ENCODE measurements around the gene MPI.
"Not testable (repeated sequence)": the region's sequence is repeated elsewhere in the genome, so short reads cannot be mapped to it uniquely, and the experiment has no call there.

MPI gene

DNA sequence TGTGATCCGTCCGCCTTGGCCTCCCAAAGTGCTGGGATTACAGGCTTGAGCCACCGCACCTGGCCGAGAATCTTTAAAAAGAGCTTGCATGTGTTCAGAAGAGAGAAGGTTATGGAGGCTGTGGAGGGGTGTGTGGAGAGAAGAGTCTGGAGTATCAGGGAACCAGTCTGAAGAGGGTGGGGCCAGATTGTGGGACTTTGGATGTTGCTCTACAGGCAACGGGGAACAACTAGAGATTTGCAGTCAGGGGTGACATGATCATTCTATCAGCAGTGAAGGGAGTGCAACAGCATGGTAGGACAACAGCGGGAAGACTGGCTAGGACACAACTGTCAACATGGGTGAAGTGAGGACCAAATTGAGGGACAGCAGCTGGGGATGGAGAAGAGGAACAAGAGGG is 25.5 kb upstream of the MPI start:
- DNase-seq: no peak

- no peak for DNase-seq
These were observed 24.5 kb upstream of the MPI start for GRCh38 chr15:74865316-74865715.

DNA sequence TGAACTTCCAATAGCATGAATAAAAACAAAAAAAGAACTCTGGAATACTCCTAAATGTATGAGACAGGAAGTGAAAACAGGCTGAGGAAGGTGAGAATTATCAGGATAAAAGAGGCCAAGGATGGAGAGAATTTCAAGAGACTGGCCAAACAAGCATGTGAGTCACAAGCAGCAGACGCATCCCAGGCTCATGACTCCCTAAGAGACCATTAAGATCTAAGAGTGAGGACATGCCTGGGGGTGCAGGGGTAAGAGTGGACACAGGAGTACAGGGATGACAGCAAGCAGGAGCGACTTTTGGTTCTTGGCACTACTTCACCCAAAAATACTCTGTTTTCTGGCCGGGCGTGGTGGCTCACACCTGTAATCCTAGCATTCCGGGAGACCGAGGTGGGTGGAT is 23.8 kb upstream of the MPI start:
- no peak for DNase-seq

GRCh38 chr15:74867466-74868038 is 22.3 kb upstream of the MPI start:
- no peak for DNase-seq

- DNase-seq: no peak
These were observed 21.8 kb upstream of the MPI start for GRCh38 chr15:74868059-74868458.

DNA sequence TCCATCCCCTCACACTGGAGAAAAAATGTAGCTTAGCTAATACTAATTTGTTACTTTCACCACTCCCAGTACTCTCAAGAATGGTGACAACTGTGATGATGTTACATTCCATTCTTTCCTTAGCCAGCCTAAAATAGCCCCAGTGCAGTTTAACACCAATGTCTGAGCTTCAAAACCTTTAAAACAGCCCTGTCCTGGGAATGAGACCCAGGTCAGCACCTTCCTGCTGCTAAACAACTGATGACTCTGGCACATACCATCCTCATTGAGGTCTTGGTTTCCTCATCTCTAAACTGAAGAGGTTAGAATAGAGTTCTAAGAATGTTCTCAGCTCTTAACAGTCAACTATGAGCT is 20.5 kb upstream of the MPI start:
- no peak for DNase-seq

DNA sequence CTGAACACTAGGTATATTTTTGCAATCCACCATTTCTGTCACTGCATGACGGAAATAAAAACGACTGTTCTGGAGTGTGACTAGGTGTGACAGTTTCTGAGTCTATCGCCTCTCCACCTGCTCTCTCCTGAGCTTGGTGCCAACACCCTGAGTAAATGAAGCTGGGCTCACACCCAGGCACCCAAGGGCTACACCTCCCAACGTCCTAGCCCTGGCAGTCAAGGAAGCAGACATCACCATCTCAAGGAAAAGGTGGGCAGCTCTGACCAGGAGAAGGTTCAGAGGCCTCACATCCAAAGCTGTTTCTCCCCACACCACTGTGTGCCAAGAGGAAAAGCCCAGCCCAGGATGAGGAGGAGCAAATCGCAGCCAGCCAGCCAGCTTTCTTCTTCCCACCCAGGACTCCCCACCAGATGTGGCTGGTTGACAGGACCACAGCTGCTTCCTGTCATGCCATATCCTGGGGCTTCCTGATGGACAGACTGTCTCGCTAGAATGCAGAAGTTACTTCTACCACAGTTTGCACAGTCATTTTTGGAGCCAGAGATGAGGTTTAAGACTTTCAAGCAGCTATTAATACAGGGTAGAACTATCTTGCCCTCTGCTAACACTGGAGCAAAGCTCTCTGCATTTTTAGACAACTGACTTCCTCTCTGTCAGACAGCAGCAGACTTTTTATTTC is 20.0 kb upstream of the MPI start:
- no peak for DNase-seq

GRCh38 chr15:74870436-74871215 is 19.2 kb upstream of the MPI start:
- no peak for DNase-seq

DNA sequence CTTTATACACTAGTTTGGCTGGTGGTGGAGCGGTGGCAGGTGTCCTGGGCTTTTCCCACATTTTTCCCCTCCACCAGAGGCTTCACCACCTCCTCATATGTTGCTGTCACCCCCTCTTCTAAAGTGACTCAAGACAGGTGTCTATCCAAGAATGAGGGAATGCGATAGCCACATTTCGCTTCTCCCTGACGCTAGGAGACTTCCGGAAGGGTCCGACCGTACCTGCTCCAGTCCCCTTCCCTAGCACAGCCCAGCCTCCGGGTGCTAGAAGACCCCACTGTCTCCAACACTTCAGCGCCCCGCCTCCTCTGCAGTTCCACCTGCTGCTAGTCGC is 17.2 kb upstream of the MPI start:
- DNase-seq: no peak

GRCh38 chr15:74873036-74873755 is 16.6 kb upstream of the MPI start, which contains the start of gene SCAMP2:
TSS of gene SCAMP2 (minus strand) at chr15:74873365. CDS start at chr15:74873255, 110 bp downstream.
- peak; percentile 79 to 84 for DNase-seq

GRCh38 chr15:74873756-74874424 is 16.0 kb upstream of the MPI start:
- DNase-seq: no peak

DNA sequence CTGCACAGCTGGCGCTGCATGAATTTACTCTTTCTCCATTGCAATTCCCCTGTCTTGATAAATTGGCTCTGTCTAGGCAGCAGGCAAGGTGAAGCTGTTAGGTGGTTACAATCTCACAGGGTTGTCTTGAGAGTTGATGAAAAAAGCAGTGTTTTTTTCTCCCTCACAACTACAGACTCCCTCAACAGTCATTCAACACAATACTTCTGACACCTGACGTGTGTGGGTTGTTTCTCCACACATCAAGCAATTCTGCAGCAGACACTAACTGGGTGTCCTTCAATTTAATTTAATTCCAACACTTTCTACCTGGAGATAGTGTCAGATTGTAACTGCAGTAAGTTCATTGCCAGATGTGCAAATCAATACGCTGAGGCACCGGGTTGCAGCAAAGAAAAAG is 11.6 kb upstream of the MPI start:
- no peak for DNase-seq

DNA sequence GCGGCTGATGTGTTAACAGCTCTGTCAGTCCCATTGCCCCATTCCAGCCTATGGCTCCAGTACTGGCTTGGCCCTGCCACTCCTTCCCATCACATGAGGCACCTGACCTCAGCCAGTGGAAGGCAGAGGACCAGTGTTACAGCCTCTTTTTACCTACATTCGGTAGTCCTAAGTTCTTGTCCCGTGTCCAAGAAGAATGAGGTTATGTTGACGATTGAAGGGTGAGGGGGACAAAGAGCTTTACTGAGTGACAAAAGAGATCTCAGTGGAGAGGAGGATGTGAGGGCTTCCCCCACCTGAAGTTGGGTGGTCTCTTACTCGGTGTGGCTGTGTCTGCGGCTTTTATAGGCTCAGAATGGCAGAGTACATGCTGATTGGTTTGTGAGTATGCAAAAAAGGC is 7.3 kb upstream of the MPI start:
- DNase-seq: no peak

GRCh38 chr15:74884428-74885223 is 5.2 kb upstream of the MPI start:
- DNase-seq: no peak

GRCh38 chr15:74885461-74885860 is 4.4 kb upstream of the MPI start:
- DNase-seq: no peak

DNA sequence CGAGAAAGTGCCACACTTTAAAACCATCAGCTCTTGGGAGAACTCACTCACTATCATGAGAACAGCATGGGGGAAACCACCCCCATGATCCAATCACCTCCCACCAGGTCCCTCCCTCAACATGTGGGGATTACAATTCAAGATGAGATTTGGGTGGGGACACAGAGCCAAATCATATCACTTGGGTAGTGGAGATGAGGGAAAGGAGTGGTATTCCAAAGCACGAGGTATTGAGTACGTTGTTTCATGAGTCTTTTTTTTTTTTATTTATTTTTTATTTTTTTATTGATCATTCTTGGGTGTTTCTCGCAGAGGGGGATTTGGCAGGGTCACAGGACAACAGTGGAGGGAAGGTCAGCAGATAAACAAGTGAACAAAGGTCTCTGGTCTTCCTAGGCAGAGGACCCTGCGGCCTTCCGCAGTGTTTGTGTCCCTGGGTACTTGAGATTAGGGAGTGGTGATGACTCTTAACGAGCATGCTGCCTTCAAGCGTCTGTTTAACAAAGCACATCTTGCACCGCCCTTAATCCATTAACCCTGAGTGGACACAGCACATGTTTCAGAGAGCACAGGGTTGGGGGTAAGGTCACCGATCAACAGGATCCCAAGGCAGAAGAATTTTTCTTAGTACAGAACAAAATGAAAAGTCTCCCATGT is 2.2 kb upstream of the MPI start:
- DNase-seq: not testable (repeated sequence)

- no peak for DNase-seq
These were observed 1.1 kb upstream of the MPI start for GRCh38 chr15:74888716-74889115.

GRCh38 chr15:74889390-74889882 is 406 bp upstream of the MPI start:
- DNase-seq: no peak

GRCh38 chr15:74890665-74890960 is 771 bp downstream of the MPI start:
- no peak for DNase-seq

GRCh38 chr15:74891469-74891868 is 1.6 kb downstream of the MPI start:
- DNase-seq: no peak

- no peak for DNase-seq
These were observed 2.5 kb downstream of the MPI start for GRCh38 chr15:74892313-74892712.

- DNase-seq: no peak
These were observed 3.1 kb downstream of the MPI start for GRCh38 chr15:74892931-74893330.
